SHP77 (cell line): ENCODE measurements around the gene NEXMIF.
"Not testable (repeated sequence)": the region's sequence is repeated elsewhere in the genome, so short reads cannot be mapped to it uniquely, and the experiment has no call there.

Source experiments
- DNase-seq, 2 experiments: peaks; one replicate each; lab custom pipeline; 2025; lab: John Stamatoyannopoulos, UW

Gene NEXMIF

GRCh38 chrX:74925225-74926088 lies at the start of gene NEXMIF:
TSS of gene NEXMIF (minus strand) at chrX:74925452.
- no peak for DNase-seq

GRCh38 chrX:74961962-74962361 lies 36.7 kb upstream of the NEXMIF start:
- not testable (repeated sequence) for DNase-seq

GRCh38 chrX:74949717-74950116 lies 24.5 kb upstream of the NEXMIF start:
- no peak for DNase-seq

- no peak for DNase-seq
Observed at GRCh38 chrX:74940414-74940813, 15.2 kb upstream of the NEXMIF start.

- DNase-seq, result no peak
Observed at GRCh38 chrX:74931214-74931613, 6.0 kb upstream of the NEXMIF start.

GRCh38 chrX:74924449-74925224 lies 615 bp downstream of the NEXMIF start:
- no peak for DNase-seq

- no peak for DNase-seq
Observed at GRCh38 chrX:74923942-74924448, 1.3 kb downstream of the NEXMIF start.

GRCh38 chrX:74922922-74923543 lies 2.2 kb downstream of the NEXMIF start:
- no peak for DNase-seq

GRCh38 chrX:74911494-74911893 lies 13.8 kb downstream of the NEXMIF start:
- DNase-seq, result no peak

- no peak for DNase-seq
Observed at GRCh38 chrX:74906417-74906816, 18.8 kb downstream of the NEXMIF start.

- DNase-seq, result peak; percentile 1 to 13
Observed at GRCh38 chrX:74902806-74903205, 22.4 kb downstream of the NEXMIF start.

- DNase-seq, result no peak
Observed at GRCh38 chrX:74892561-74892960, 32.7 kb downstream of the NEXMIF start.

- no peak for DNase-seq
Observed at GRCh38 chrX:74890676-74891430, 34.4 kb downstream of the NEXMIF start.

- not testable (repeated sequence) for DNase-seq
Observed at GRCh38 chrX:74882383-74882782, 42.9 kb downstream of the NEXMIF start.

GRCh38 chrX:74865725-74866124 lies 59.5 kb downstream of the NEXMIF start:
- DNase-seq, result no peak

GRCh38 chrX:74853255-74853654 lies 72.0 kb downstream of the NEXMIF start:
- DNase-seq, result no peak

- peak in 1 of 2 experiments; percentile 5 for DNase-seq
Observed at GRCh38 chrX:74835566-74835965, 89.7 kb downstream of the NEXMIF start.

- not testable (repeated sequence) for DNase-seq
Observed at GRCh38 chrX:74819797-74820196, 105.5 kb downstream of the NEXMIF start.

GRCh38 chrX:74814681-74815080 lies 110.6 kb downstream of the NEXMIF start:
- no peak for DNase-seq

- DNase-seq, result no peak
Observed at GRCh38 chrX:74804574-74804973, 120.7 kb downstream of the NEXMIF start.

GRCh38 chrX:74800062-74800461 lies 125.2 kb downstream of the NEXMIF start:
- DNase-seq, result no peak
